ENCODE results near the gene AADACL4. TPM values are rescaled to one million over a fixed set of nuclear protein-coding genes. Genes with fewer than 3 reads are reported as not detected.
"Not testable (repeated sequence)": the region's sequence is repeated elsewhere in the genome, so short reads cannot be mapped to it uniquely, and the experiment has no call there.

Gene AADACL4
- polyA plus RNA-seq, 1 donor (not counting 4 experiments of a cell fraction or from before 2014, with no cell fraction given) = not detected

GRCh38 chr1:12674358-12674757 lies 30.5 kb downstream of the AADACL4 start:
- TF ChIP-seq CTCF (optimal IDR thresholded peaks at IDR 0.05 in 1 of 3, IDR thresholded peaks at IDR 0.05 in 1 of 3, conservative IDR thresholded peaks at IDR 0.05 in 1 of 3; ENCODE audit: extremely low read depth in 1 of 3, insufficient read depth in 2 of 3, low read length in 3 of 3) = no peak
- TF ChIP-seq EZH2 (IDR thresholded peaks at IDR 0.05; ENCODE audit: low read length) = no peak
- H3K9me3 ChIP-seq (ENCODE audit: control insufficient read depth, low read depth, low read length) = no peaks in the 10 kb centered on the region
- H2AFZ ChIP-seq (ENCODE audit: control insufficient read depth, low read length) = no peak overlapping the region
- dilution Hi-C loops (cut with MboI; ENCODE audit: extremely low pct_ligation_motif_present, low sequenced_read_pairs) = no loop called here
- no peaks in the 10 kb centered on the region for H3K27me3 ChIP-seq (ENCODE audit: control insufficient read depth, extremely low read depth, insufficient read depth, low read length)
- H3K4me2 ChIP-seq (ENCODE audit: control insufficient read depth, extremely low read depth, insufficient read depth, low read depth, low read length) = no peak overlapping the region
- H4K20me1 ChIP-seq (ENCODE audit: control insufficient read depth, extremely low read depth, insufficient read depth, low read length) = no peaks in the 10 kb centered on the region
- no peaks in the 10 kb centered on the region for H3K36me3 ChIP-seq (ENCODE audit: control insufficient read depth in 2 of 2, extremely low read depth in 1 of 2, insufficient read depth in 2 of 2, low read length in 2 of 2)
- FAIRE-seq (no peak), DNase-seq (ENCODE audit: low read depth, low spot score) (no peak)
- H3K9me1 ChIP-seq (ENCODE audit: control insufficient read depth, extremely low read depth, insufficient read depth, low read length) = no peaks in the 10 kb centered on the region
- no peaks in the 10 kb centered on the region for H3K79me2 ChIP-seq (ENCODE audit: control insufficient read depth, insufficient read depth, low read length)
- no peak overlapping the region for H3K4me3 ChIP-seq (ENCODE audit: control insufficient read depth in 2 of 3, extremely low read depth in 1 of 3, insufficient read depth in 2 of 3, low read depth in 1 of 3, low read length in 3 of 3)
- no peaks in the 10 kb centered on the region for H3K4me1 ChIP-seq (ENCODE audit: control insufficient read depth, extremely low read depth, insufficient read depth, low read length)
- H3K27ac ChIP-seq (ENCODE audit: control insufficient read depth, insufficient read depth, low read length) = no peak overlapping the region
- H3K9ac ChIP-seq (ENCODE audit: control insufficient read depth, extremely low read depth, insufficient read depth, low read length) = no peak overlapping the region

- H3K9me3 ChIP-seq (ENCODE audit: control insufficient read depth, low read depth, low read length); H3K79me2 ChIP-seq (ENCODE audit: control insufficient read depth, insufficient read depth, low read length); H4K20me1 ChIP-seq (ENCODE audit: control insufficient read depth, extremely low read depth, insufficient read depth, low read length); H3K9ac ChIP-seq (ENCODE audit: control insufficient read depth, extremely low read depth, insufficient read depth, low read length); H3K4me1 ChIP-seq (ENCODE audit: control insufficient read depth, extremely low read depth, insufficient read depth, low read length); FAIRE-seq; DNase-seq (ENCODE audit: low read depth, low spot score); H3K27ac ChIP-seq (ENCODE audit: control insufficient read depth, insufficient read depth, low read length); H2AFZ ChIP-seq (ENCODE audit: control insufficient read depth, low read length); H3K9me1 ChIP-seq (ENCODE audit: control insufficient read depth, extremely low read depth, insufficient read depth, low read length); H3K27me3 ChIP-seq (ENCODE audit: control insufficient read depth, extremely low read depth, insufficient read depth, low read length); dilution Hi-C loops (cut with MboI; ENCODE audit: extremely low pct_ligation_motif_present, low sequenced_read_pairs); H3K4me3 ChIP-seq (ENCODE audit: control insufficient read depth in 2 of 3, extremely low read depth in 1 of 3, insufficient read depth in 2 of 3, low read depth in 1 of 3, low read length in 3 of 3); H3K36me3 ChIP-seq (ENCODE audit: control insufficient read depth in 2 of 2, extremely low read depth in 1 of 2, insufficient read depth in 2 of 2, low read length in 2 of 2); H3K4me2 ChIP-seq (ENCODE audit: control insufficient read depth, extremely low read depth, insufficient read depth, low read depth, low read length): not testable (repeated sequence)
Measured at GRCh38 chr1:12676122-12676521, 32.2 kb downstream of the AADACL4 start.

GRCh38 chr1:12677565-12677964 lies 33.7 kb downstream of the AADACL4 start:
- H3K79me2 ChIP-seq (ENCODE audit: control insufficient read depth, insufficient read depth, low read length) = no peaks in the 10 kb centered on the region
- H3K9ac ChIP-seq (ENCODE audit: control insufficient read depth, extremely low read depth, insufficient read depth, low read length) = no peak overlapping the region
- no peak overlapping the region for H3K4me3 ChIP-seq (ENCODE audit: control insufficient read depth in 2 of 3, extremely low read depth in 1 of 3, insufficient read depth in 2 of 3, low read depth in 1 of 3, low read length in 3 of 3)
- no peaks in the 10 kb centered on the region for H3K27me3 ChIP-seq (ENCODE audit: control insufficient read depth, extremely low read depth, insufficient read depth, low read length)
- no peak overlapping the region for H3K27ac ChIP-seq (ENCODE audit: control insufficient read depth, insufficient read depth, low read length)
- no peaks in the 10 kb centered on the region for H3K36me3 ChIP-seq (ENCODE audit: control insufficient read depth in 2 of 2, extremely low read depth in 1 of 2, insufficient read depth in 2 of 2, low read length in 2 of 2)
- H2AFZ ChIP-seq (ENCODE audit: control insufficient read depth, low read length) = no peak overlapping the region
- FAIRE-seq (no peak), DNase-seq (ENCODE audit: low read depth, low spot score) (no peak)
- dilution Hi-C loops (cut with MboI; ENCODE audit: extremely low pct_ligation_motif_present, low sequenced_read_pairs) = no loop called here
- no peaks in the 10 kb centered on the region for H4K20me1 ChIP-seq (ENCODE audit: control insufficient read depth, extremely low read depth, insufficient read depth, low read length)
- no peak overlapping the region for H3K4me2 ChIP-seq (ENCODE audit: control insufficient read depth, extremely low read depth, insufficient read depth, low read depth, low read length)
- TF ChIP-seq EZH2 (IDR thresholded peaks at IDR 0.05; ENCODE audit: low read length) (no peak), CTCF (optimal IDR thresholded peaks at IDR 0.05 in 1 of 3, IDR thresholded peaks at IDR 0.05 in 1 of 3, conservative IDR thresholded peaks at IDR 0.05 in 1 of 3; ENCODE audit: extremely low read depth in 1 of 3, insufficient read depth in 2 of 3, low read length in 3 of 3) (no peak)
- no peaks in the 10 kb centered on the region for H3K4me1 ChIP-seq (ENCODE audit: control insufficient read depth, extremely low read depth, insufficient read depth, low read length)
- no peaks in the 10 kb centered on the region for H3K9me3 ChIP-seq (ENCODE audit: control insufficient read depth, low read depth, low read length)
- no peaks in the 10 kb centered on the region for H3K9me1 ChIP-seq (ENCODE audit: control insufficient read depth, extremely low read depth, insufficient read depth, low read length)

Measured in keratinocyte (primary cell).